HepG2 (cell line): Measurements from ENCODE around the gene TLR5. TPM values are rescaled to one million over a fixed set of nuclear protein-coding genes. Genes with fewer than 3 reads are reported as not detected.

Experiments used
- FOXP4 ChIP-seq: sonication (generic); formaldehyde crosslinking; IDR thresholded peaks from 2 replicates; pipeline ENCODE4 v1.4.0; 2020; ENCODE audit warnings: missing genetic modification reagents
- MTF1 ChIP-seq: sonication (generic); formaldehyde crosslinking; IDR thresholded peaks from 2 replicates; pipeline ENCODE4 v1.5.0; 2020; ENCODE audit warnings: missing genetic modification reagents
- MYC ChIP-seq: sonication (generic); formaldehyde crosslinking; IDR thresholded peaks from 2 replicates; pipeline ENCODE4 v1.9.0; 2021; ENCODE audit warnings: missing genetic modification reagents, borderline replicate concordance
- SP1 ChIP-seq, 2 experiments: fragments of 450-650 bp in 1 of 2; sonication (generic) in 1 of 2; formaldehyde crosslinking in 1 of 2; IDR thresholded peaks; 2 replicates each; pipeline versions ENCODE4 v1.4.0 to v1.6.1; 2016 to 2020; ENCODE audit warnings: missing genetic modification reagents in 1 of 2
- TAF1 ChIP-seq: sonication (generic); formaldehyde crosslinking; IDR thresholded peaks from 2 replicates; pipeline ENCODE4 v1.4.0; 2020; ENCODE audit warnings: missing genetic modification reagents
- ZFP36 ChIP-seq: fragments of 150-350 bp; IDR thresholded peaks from 2 replicates; pipeline ENCODE4 v1.6.1; 2018; ENCODE audit warnings: borderline replicate concordance, low read length, low read depth; ENCODE audit not compliant: partially characterized antibody
- ZFYVE20 ChIP-seq: sonication (generic); formaldehyde crosslinking; IDR thresholded peaks from 2 replicates; pipeline ENCODE4 v1.8.0; 2023; ENCODE audit warnings: low read depth, mild to moderate bottlenecking, moderate library complexity, missing genetic modification reagents, borderline replicate concordance
- ZNF274 ChIP-seq: sonication (generic); formaldehyde crosslinking; IDR thresholded peaks from 2 replicates; pipeline ENCODE4 v1.5.1; 2020; ENCODE audit warnings: mild to moderate bottlenecking, missing genetic modification reagents
- ZNF329 ChIP-seq: sonication (generic); formaldehyde crosslinking; IDR thresholded peaks from 2 replicates; pipeline ENCODE4 v1.9.0; 2021; ENCODE audit warnings: low read depth, mild to moderate bottlenecking, missing genetic modification reagents
- ZNF766 ChIP-seq: sonication (generic); formaldehyde crosslinking; IDR thresholded peaks from 2 replicates; pipeline ENCODE4 v1.5.0; 2020; ENCODE audit warnings: missing genetic modification reagents, borderline replicate concordance
- polyA plus RNA-seq, 8 experiments: library from polyadenylated mRNA; depleted of rRNA in 3 of 8; stranded (reverse) in 7 of 8; unstranded in 1 of 8; fragments of >200 nt; fragmentation: Illumina TruSeq in 4 of 8; extraction: Trizol in 4 of 8; gene quantifications; 2 replicates each; pipeline versions ENCODE4 v1.2.1 to v1.2.3, GENCODE V29; 2011 to 2016; ENCODE audit warnings: low read depth in 4 of 8, missing spikeins in 1 of 8, mixed read lengths in 1 of 8; ENCODE audit not compliant: insufficient read depth in 1 of 8
- total RNA-seq, 5 experiments: library from RNA; depleted of rRNA; stranded (reverse); fragments of >200 nt; fragmentation: Illumina TruSeq; extraction: Trizol; gene quantifications; 2 replicates each; pipeline ENCODE4 v1.2.3, GENCODE V29; 2016; ENCODE audit warnings: low read depth in 1 of 5
- TF ChIP-seq, protein P1 (sequence below): sonication (generic); formaldehyde crosslinking; IDR thresholded peaks from 2 replicates; pipeline ENCODE4 v1.9.0; 2021; ENCODE audit warnings: mild to moderate bottlenecking, missing genetic modification reagents
- TF ChIP-seq, protein P2 (sequence below): sonication (generic); formaldehyde crosslinking; conservative IDR thresholded peaks from 2 replicates; pipeline ENCODE4 v1.8.0; 2022; ENCODE audit warnings: mild to moderate bottlenecking, moderate library complexity, missing genetic modification reagents
- TF ChIP-seq, protein P3 (sequence below): IDR thresholded peaks from 2 replicates; pipeline ENCODE4 v1.6.1; 2012; ENCODE audit warnings: low read length, improper control_type of control experiment

TLR5 gene
- total and polyA plus RNA-seq, 2 of the 13 experiments (the other 11 are each of a cell fraction or from before 2014, with no cell fraction given): not detected

DNA sequence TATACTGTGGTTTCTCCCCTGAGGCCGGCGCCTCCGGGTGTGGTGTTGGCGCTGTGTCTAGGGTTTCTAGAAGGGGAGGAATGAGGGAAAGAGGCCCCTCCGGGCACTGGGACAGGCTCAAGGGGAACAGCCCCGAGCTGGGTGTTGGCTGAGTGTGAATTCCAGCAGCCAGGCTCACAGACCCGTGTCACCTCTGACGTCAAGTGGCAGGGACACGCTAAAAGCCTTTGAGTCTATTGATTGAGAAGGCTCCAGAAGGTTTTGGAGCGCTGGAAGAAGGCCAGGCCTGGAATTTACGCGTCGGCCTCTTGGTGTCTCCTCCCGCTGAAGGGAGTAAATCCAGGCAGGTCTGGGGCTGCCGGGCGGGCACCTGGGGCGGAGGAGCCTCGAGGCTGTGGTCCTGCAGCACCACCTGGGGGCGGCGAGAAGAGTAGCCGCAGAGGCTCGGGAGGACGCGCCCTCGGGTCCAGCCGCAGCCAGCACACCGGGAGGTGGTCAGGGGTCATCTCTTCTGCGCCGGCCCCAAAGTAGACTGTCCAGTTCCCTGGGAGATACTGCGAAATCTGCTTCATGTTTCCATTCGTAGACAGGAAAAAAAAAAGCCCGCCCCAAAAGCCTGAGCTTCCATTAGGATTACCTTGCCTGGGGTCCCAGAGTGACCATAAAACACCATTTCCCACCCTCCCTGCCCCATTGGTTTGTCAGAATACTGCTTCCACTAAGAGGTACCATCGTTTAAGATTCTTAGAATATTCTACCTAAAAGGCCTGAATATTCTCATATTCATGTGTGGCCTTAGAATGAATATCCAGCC, 61.7 kb downstream of the TLR5 start (continued):
- TF ChIP-seq, protein P1, sequence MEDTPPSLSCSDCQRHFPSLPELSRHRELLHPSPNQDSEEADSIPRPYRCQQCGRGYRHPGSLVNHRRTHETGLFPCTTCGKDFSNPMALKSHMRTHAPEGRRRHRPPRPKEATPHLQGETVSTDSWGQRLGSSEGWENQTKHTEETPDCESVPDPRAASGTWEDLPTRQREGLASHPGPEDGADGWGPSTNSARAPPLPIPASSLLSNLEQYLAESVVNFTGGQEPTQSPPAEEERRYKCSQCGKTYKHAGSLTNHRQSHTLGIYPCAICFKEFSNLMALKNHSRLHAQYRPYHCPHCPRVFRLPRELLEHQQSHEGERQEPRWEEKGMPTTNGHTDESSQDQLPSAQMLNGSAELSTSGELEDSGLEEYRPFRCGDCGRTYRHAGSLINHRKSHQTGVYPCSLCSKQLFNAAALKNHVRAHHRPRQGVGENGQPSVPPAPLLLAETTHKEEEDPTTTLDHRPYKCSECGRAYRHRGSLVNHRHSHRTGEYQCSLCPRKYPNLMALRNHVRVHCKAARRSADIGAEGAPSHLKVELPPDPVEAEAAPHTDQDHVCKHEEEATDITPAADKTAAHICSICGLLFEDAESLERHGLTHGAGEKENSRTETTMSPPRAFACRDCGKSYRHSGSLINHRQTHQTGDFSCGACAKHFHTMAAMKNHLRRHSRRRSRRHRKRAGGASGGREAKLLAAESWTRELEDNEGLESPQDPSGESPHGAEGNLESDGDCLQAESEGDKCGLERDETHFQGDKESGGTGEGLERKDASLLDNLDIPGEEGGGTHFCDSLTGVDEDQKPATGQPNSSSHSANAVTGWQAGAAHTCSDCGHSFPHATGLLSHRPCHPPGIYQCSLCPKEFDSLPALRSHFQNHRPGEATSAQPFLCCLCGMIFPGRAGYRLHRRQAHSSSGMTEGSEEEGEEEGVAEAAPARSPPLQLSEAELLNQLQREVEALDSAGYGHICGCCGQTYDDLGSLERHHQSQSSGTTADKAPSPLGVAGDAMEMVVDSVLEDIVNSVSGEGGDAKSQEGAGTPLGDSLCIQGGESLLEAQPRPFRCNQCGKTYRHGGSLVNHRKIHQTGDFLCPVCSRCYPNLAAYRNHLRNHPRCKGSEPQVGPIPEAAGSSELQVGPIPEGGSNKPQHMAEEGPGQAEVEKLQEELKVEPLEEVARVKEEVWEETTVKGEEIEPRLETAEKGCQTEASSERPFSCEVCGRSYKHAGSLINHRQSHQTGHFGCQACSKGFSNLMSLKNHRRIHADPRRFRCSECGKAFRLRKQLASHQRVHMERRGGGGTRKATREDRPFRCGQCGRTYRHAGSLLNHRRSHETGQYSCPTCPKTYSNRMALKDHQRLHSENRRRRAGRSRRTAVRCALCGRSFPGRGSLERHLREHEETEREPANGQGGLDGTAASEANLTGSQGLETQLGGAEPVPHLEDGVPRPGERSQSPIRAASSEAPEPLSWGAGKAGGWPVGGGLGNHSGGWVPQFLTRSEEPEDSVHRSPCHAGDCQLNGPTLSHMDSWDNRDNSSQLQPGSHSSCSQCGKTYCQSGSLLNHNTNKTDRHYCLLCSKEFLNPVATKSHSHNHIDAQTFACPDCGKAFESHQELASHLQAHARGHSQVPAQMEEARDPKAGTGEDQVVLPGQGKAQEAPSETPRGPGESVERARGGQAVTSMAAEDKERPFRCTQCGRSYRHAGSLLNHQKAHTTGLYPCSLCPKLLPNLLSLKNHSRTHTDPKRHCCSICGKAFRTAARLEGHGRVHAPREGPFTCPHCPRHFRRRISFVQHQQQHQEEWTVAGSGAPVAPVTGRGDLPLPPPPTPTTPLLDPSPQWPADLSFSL (CRISPR knock-in tag): peak; percentile 94
- TF ChIP-seq SP1 (IDR thresholded peaks at IDR 0.05): no peak
- TF ChIP-seq SP1 (CRISPR knock-in tag; IDR thresholded peaks at IDR 0.05): no peak
- TF ChIP-seq ZFP36: no peak
- no peak for TF ChIP-seq ZFYVE20 (CRISPR knock-in tag)
- no peak for TF ChIP-seq MTF1 (CRISPR knock-in tag)
- no peak for TF ChIP-seq ZNF329
- TF ChIP-seq, protein P2, sequence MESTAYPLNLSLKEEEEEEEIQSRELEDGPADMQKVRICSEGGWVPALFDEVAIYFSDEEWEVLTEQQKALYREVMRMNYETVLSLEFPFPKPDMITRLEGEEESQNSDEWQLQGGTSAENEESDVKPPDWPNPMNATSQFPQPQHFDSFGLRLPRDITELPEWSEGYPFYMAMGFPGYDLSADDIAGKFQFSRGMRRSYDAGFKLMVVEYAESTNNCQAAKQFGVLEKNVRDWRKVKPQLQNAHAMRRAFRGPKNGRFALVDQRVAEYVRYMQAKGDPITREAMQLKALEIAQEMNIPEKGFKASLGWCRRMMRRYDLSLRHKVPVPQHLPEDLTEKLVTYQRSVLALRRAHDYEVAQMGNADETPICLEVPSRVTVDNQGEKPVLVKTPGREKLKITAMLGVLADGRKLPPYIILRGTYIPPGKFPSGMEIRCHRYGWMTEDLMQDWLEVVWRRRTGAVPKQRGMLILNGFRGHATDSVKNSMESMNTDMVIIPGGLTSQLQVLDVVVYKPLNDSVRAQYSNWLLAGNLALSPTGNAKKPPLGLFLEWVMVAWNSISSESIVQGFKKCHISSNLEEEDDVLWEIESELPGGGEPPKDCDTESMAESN (CRISPR knock-in tag): 0 out of 2 replicates have a peak, but pooled peaks have one; percentile 21
- TF ChIP-seq FOXP4 (CRISPR knock-in tag): peak; percentile 31; the same call in 1 of the 2 replicates
- TF ChIP-seq ZNF766: no peak
- TF ChIP-seq MYC (CRISPR knock-in tag): peak; percentile 27; the same call in 1 of the 2 replicates
- no peak for TF ChIP-seq TAF1 (CRISPR knock-in tag)
- TF ChIP-seq, protein P3, sequence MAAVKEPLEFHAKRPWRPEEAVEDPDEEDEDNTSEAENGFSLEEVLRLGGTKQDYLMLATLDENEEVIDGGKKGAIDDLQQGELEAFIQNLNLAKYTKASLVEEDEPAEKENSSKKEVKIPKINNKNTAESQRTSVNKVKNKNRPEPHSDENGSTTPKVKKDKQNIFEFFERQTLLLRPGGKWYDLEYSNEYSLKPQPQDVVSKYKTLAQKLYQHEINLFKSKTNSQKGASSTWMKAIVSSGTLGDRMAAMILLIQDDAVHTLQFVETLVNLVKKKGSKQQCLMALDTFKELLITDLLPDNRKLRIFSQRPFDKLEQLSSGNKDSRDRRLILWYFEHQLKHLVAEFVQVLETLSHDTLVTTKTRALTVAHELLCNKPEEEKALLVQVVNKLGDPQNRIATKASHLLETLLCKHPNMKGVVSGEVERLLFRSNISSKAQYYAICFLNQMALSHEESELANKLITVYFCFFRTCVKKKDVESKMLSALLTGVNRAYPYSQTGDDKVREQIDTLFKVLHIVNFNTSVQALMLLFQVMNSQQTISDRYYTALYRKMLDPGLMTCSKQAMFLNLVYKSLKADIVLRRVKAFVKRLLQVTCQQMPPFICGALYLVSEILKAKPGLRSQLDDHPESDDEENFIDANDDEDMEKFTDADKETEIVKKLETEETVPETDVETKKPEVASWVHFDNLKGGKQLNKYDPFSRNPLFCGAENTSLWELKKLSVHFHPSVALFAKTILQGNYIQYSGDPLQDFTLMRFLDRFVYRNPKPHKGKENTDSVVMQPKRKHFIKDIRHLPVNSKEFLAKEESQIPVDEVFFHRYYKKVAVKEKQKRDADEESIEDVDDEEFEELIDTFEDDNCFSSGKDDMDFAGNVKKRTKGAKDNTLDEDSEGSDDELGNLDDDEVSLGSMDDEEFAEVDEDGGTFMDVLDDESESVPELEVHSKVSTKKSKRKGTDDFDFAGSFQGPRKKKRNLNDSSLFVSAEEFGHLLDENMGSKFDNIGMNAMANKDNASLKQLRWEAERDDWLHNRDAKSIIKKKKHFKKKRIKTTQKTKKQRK: no peak
- TF ChIP-seq ZNF274 (CRISPR knock-in tag): peak; percentile 48; the same call in 1 of the 2 replicates
